GM12878 (cell line): ENCODE data around the gene BDH2. TPM values are rescaled to one million over a fixed set of nuclear protein-coding genes. Genes with fewer than 3 reads are reported as not detected.

Source experiments
- ASH2L ChIP-seq: fragments of 300-600, 200-600 bp; sonication (generic); IDR thresholded peaks from 2 replicates; pipeline ENCODE4 v1.6.1; 2017; ENCODE audit warnings: low read depth, mild to moderate bottlenecking, borderline replicate concordance
- BCL11A ChIP-seq: IDR thresholded peaks from 2 replicates; pipeline ENCODE4 v1.6.1; 2011; ENCODE audit warnings: low read depth, low read length
- BHLHE40 ChIP-seq, 2 experiments: fragments of 450-650 bp in 1 of 2; IDR thresholded peaks; 2 replicates each; pipeline ENCODE4 v1.6.1; 2011 to 2017; ENCODE audit warnings: low read depth in 2 of 2, borderline replicate concordance in 1 of 2, improper control_type of control experiment in 1 of 2, low read length in 1 of 2, mild to moderate bottlenecking in 1 of 2
- BMI1 ChIP-seq: fragments of 450-650 bp; IDR thresholded peaks from 2 replicates; pipeline ENCODE4 v1.6.1; 2016; ENCODE audit warnings: mild to moderate bottlenecking, moderate library complexity, borderline replicate concordance
- DPF2 ChIP-seq: fragments of 450-650 bp; IDR thresholded peaks from 2 replicates; pipeline ENCODE4 v1.6.1; 2017; ENCODE audit warnings: mild to moderate bottlenecking
- GABPA ChIP-seq: IDR thresholded peaks from 2 replicates; pipeline ENCODE4 v1.6.1; 2014; ENCODE audit warnings: antibody characterized with exemption, low read depth, mild to moderate bottlenecking, inconsistent platforms
- GATAD2B ChIP-seq: fragments of 450-650 bp; conservative IDR thresholded peaks from 2 replicates; pipeline ENCODE4 v1.6.1; 2017; ENCODE audit warnings: low read depth, mild to moderate bottlenecking, moderate library complexity
- IKZF2 ChIP-seq, 2 experiments: fragments of 450-650 bp; IDR thresholded peaks; 2 replicates each; pipeline ENCODE4 v1.6.1; 2017; ENCODE audit warnings: mild to moderate bottlenecking in 2 of 2, moderate library complexity in 2 of 2
- JUND ChIP-seq: IDR thresholded peaks from 2 replicates; pipeline ENCODE4 v1.6.1; 2012; ENCODE audit warnings: low read depth, mild to moderate bottlenecking, low read length, improper control_type of control experiment, moderate library complexity
- KLF5 ChIP-seq: fragments of 450-650 bp; IDR thresholded peaks from 2 replicates; pipeline ENCODE4 v1.6.1; 2014; ENCODE audit warnings: mild to moderate bottlenecking; ENCODE audit not compliant: partially characterized antibody
- MEF2A ChIP-seq: IDR thresholded peaks from 2 replicates; pipeline ENCODE4 v1.6.1; 2011; ENCODE audit warnings: low read depth, mild to moderate bottlenecking, low read length, moderate library complexity; ENCODE audit not compliant: insufficient read depth
- MEF2B ChIP-seq: fragments of 450-650 bp; IDR thresholded peaks from 2 replicates; pipeline ENCODE4 v1.6.1; 2018; ENCODE audit warnings: mild to moderate bottlenecking, moderate library complexity; ENCODE audit not compliant: partially characterized antibody, poor library complexity, severe bottlenecking
- MTA3 ChIP-seq: IDR thresholded peaks from 2 replicates; pipeline ENCODE4 v1.6.1; 2012; ENCODE audit warnings: low read length, inconsistent platforms, borderline replicate concordance
- MXI1 ChIP-seq: fragments of 150-350 bp; IDR thresholded peaks from 2 replicates; pipeline ENCODE4 v1.6.1; 2011; ENCODE audit warnings: low read depth, mild to moderate bottlenecking, inconsistent platforms, low read length, improper control_type of control experiment
- MYC ChIP-seq: IDR thresholded peaks from 2 replicates; pipeline ENCODE4 v1.6.1; 2011; ENCODE audit warnings: mild to moderate bottlenecking, low read length, moderate library complexity, inconsistent platforms; ENCODE audit not compliant: insufficient read depth, insufficient replicate concordance, insufficient read length, severe bottlenecking
- POLR2AphosphoS5 ChIP-seq: IDR thresholded peaks from 2 replicates; pipeline ENCODE4 v1.6.1; 2011; ENCODE audit warnings: mild to moderate bottlenecking, low read length, inconsistent platforms
- RUNX3 ChIP-seq: IDR thresholded peaks from 2 replicates; pipeline ENCODE4 v1.6.1; 2012; ENCODE audit warnings: low read length, inconsistent platforms
- SIN3A ChIP-seq: IDR thresholded peaks from 2 replicates; pipeline ENCODE4 v1.6.1; 2012; ENCODE audit warnings: low read depth, low read length, improper control_type of control experiment
- SMAD1 ChIP-seq: fragments of 450-650 bp; IDR thresholded peaks from 2 replicates; pipeline ENCODE4 v1.6.1; 2018; ENCODE audit warnings: mild to moderate bottlenecking, low read depth; ENCODE audit not compliant: partially characterized antibody
- SUPT20H ChIP-seq: IDR thresholded peaks from 2 replicates; pipeline ENCODE4 v1.6.1; 2011; ENCODE audit warnings: low read depth, mild to moderate bottlenecking, low read length, moderate library complexity, borderline replicate concordance; ENCODE audit not compliant: control insufficient read depth
- TCF12 ChIP-seq: IDR thresholded peaks from 2 replicates; pipeline ENCODE4 v1.6.1; 2011; ENCODE audit warnings: low read depth, mild to moderate bottlenecking, low read length
- ZNF207 ChIP-seq: fragments of 450-650 bp; IDR thresholded peaks from 2 replicates; pipeline ENCODE4 v1.6.1; 2014; ENCODE audit warnings: antibody characterized with exemption, mild to moderate bottlenecking, borderline replicate concordance
- ZNF24 ChIP-seq: fragments of 450-650 bp; IDR thresholded peaks from 2 replicates; pipeline ENCODE4 v1.6.1; 2017; ENCODE audit warnings: antibody characterized with exemption, mild to moderate bottlenecking
- ZNF274 ChIP-seq: IDR thresholded peaks from one replicate; pipeline ENCODE4 v1.8.0; 2011; ENCODE audit not compliant: insufficient read length, insufficient read depth
- polyA plus RNA-seq, 11 experiments: library from polyadenylated mRNA; depleted of rRNA in 4 of 11; unstranded in 6 of 11; stranded (reverse) in 5 of 11; fragments of >200 nt; fragmentation: Nextera tagmentation in 4 of 11; fragmentation: Illumina TruSeq in 1 of 11; extraction: Ambion mirVana in 4 of 11; extraction: Trizol in 1 of 11; gene quantifications; 1 replicate in 1 of 11; 2 replicates in 10 of 11; pipeline versions ENCODE4 v1.2.1 to v1.2.3, GENCODE V29; 2011 to 2016; ENCODE audit warnings: inconsistent platforms in 2 of 11, missing spikeins in 2 of 11, low read depth in 1 of 11
- total RNA-seq, 4 experiments: library from RNA; depleted of rRNA in 3 of 4; stranded (reverse); fragments of >200 nt in 3 of 4; fragmentation: Illumina TruSeq in 1 of 4; extraction: Trizol in 1 of 4; gene quantifications; 2 replicates each; pipeline versions ENCODE4 v1.2.1 to v1.2.3, GENCODE V29; 2013 to 2021
- TF ChIP-seq, protein P1 (sequence below): IDR thresholded peaks from 2 replicates; pipeline ENCODE4 v1.6.1; 2012; ENCODE audit warnings: low read depth, low read length, improper control_type of control experiment
- TF ChIP-seq, protein P2 (sequence below): fragments of 450-650 bp; IDR thresholded peaks from 2 replicates; pipeline ENCODE4 v1.6.1; 2017; ENCODE audit warnings: mild to moderate bottlenecking, moderate library complexity

The BDH2 gene
- total and polyA plus RNA-seq, 10 of the 15 experiments (the other 5 are each of a cell fraction or from before 2014, with no cell fraction given) = 20.9 to 47.3 (median 33.5) TPM

DNA sequence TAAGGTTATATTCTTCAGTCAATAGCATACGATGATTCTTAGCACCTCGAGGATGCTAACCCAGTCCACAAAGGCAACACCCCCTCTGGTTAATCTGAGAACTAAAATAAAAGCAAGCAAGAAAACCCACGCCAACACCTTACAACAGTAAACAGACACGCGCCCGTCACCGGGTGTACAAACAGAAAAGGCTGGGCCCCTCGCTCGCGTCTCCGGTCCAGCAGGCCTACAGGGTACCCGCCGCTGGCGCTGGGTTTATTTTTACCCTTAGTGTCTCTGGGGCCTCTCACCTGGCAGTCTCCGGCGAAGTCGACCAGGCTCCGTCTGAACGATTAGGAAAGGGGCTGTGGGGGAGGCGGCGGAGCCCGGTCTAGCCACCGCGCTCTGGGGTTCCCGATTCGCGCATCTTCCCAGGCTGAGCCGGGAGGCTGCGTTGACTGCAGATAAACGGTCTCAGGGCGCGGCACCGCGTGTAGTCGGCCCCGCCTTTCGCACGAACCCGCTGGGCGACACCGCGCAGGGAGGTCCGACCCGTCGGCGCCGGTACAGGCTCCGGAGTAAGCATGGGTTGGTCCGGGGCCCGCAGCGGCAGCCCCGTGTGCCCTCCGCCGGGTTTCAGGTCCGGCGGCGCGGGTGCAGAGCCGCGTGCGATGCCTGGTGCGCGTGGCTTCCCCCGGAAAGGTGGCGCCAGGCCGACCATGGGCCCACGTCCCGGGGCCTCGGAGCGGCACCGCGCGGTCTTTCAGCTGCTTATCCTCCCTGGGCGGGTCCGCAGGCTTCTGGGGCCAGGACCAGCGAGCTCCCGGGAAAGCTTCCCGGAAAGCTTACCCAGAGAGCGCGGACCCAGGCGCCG, 23.5 kb downstream of the BDH2 start (continued):
- TF ChIP-seq, protein P1, sequence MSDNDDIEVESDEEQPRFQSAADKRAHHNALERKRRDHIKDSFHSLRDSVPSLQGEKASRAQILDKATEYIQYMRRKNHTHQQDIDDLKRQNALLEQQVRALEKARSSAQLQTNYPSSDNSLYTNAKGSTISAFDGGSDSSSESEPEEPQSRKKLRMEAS = peak; percentile 71
- TF ChIP-seq MXI1 (peak; percentile 70), BMI1 (no peak), ZNF207 (0 out of 2 replicates have a peak, but pooled peaks have one; percentile 36), MTA3 (no peak; the same call in 1 of the 2 replicates), MEF2B (peak; percentile 35), SMAD1 (no peak), DPF2 (peak; percentile 86), MYC (peak; percentile 91), SUPT20H (no peak), IKZF2 (IDR thresholded peaks at IDR 0.05) (0 out of 4 replicates have a peak, but pooled peaks of 1 of the 2 experiments have one; percentile 9), BCL11A (no peak), JUND (no peak), ZNF24 (0 out of 2 replicates have a peak, but pooled peaks have one; percentile 20), MEF2A (no peak), ZNF274 (no peak), KLF5 (peak; percentile 35), SIN3A (peak; percentile 48; the same call in 1 of the 2 replicates), GATAD2B (peak; percentile 74; the same call in 1 of the 2 replicates), TCF12 (no peak), GABPA (0 out of 2 replicates have a peak, but pooled peaks have one; percentile 11), BHLHE40 (IDR thresholded peaks at IDR 0.05; ENCODE audit: borderline replicate concordance in 1 of 2, low read depth in 2 of 2, low read length in 1 of 2) (peak; percentile 10 to 66; a peak in 2 of 4 replicates), ASH2L (peak; percentile 76; the same call in 1 of the 2 replicates), RUNX3 (no peak), POLR2AphosphoS5 (peak; percentile 58)
- TF ChIP-seq, protein P2, sequence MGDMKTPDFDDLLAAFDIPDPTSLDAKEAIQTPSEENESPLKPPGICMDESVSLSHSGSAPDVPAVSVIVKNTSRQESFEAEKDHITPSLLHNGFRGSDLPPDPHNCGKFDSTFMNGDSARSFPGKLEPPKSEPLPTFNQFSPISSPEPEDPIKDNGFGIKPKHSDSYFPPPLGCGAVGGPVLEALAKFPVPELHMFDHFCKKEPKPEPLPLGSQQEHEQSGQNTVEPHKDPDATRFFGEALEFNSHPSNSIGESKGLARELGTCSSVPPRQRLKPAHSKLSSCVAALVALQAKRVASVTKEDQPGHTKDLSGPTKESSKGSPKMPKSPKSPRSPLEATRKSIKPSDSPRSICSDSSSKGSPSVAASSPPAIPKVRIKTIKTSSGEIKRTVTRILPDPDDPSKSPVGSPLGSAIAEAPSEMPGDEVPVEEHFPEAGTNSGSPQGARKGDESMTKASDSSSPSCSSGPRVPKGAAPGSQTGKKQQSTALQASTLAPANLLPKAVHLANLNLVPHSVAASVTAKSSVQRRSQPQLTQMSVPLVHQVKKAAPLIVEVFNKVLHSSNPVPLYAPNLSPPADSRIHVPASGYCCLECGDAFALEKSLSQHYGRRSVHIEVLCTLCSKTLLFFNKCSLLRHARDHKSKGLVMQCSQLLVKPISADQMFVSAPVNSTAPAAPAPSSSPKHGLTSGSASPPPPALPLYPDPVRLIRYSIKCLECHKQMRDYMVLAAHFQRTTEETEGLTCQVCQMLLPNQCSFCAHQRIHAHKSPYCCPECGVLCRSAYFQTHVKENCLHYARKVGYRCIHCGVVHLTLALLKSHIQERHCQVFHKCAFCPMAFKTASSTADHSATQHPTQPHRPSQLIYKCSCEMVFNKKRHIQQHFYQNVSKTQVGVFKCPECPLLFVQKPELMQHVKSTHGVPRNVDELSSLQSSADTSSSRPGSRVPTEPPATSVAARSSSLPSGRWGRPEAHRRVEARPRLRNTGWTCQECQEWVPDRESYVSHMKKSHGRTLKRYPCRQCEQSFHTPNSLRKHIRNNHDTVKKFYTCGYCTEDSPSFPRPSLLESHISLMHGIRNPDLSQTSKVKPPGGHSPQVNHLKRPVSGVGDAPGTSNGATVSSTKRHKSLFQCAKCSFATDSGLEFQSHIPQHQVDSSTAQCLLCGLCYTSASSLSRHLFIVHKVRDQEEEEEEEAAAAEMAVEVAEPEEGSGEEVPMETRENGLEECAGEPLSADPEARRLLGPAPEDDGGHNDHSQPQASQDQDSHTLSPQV = no peak
